Adrenal gland (tissue), 5 donors: ENCODE measurements around the gene SVIL.

ENCODE experiments used
- POLR2A ChIP-seq, 2 donors: fragments of 450-650 bp; IDR thresholded peaks; one replicate each; pipeline ENCODE4 v1.6.1; 2017; ENCODE audit warnings: antibody characterized with exemption in 2 of 2, mild to moderate bottlenecking in 2 of 2, moderate library complexity in 1 of 2
- TF ChIP-seq, protein P1 (sequence below), 6 experiments: fragments of 450-650 bp in 4 of 6; fragments of 200-600 bp in 2 of 6; sonication (generic) in 1 of 6; IDR thresholded peaks; 1 replicate in 5 of 6; 2 replicates in 1 of 6; pipeline versions ENCODE4 v1.5.1 to v1.8.0; 2016 to 2021; ENCODE audit warnings: antibody characterized with exemption in 6 of 6, mild to moderate bottlenecking in 2 of 6, moderate library complexity in 1 of 6
- donor health status: DM: no; HTN: no; CAD: no.

GRCh38 chr10:29471544-29471859, 163.3 kb downstream of the SVIL start:
- no peak for TF ChIP-seq POLR2A (IDR thresholded peaks at IDR 0.05)
- TF ChIP-seq, protein P1, sequence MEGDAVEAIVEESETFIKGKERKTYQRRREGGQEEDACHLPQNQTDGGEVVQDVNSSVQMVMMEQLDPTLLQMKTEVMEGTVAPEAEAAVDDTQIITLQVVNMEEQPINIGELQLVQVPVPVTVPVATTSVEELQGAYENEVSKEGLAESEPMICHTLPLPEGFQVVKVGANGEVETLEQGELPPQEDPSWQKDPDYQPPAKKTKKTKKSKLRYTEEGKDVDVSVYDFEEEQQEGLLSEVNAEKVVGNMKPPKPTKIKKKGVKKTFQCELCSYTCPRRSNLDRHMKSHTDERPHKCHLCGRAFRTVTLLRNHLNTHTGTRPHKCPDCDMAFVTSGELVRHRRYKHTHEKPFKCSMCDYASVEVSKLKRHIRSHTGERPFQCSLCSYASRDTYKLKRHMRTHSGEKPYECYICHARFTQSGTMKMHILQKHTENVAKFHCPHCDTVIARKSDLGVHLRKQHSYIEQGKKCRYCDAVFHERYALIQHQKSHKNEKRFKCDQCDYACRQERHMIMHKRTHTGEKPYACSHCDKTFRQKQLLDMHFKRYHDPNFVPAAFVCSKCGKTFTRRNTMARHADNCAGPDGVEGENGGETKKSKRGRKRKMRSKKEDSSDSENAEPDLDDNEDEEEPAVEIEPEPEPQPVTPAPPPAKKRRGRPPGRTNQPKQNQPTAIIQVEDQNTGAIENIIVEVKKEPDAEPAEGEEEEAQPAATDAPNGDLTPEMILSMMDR (IDR thresholded peaks at IDR 0.05) = no peak
